SK-N-MC (cell line): ENCODE data around the gene FHAD1.
"Not testable (repeated sequence)": the region's sequence is repeated elsewhere in the genome, so short reads cannot be mapped to it uniquely, and the experiment has no call there.

Source experiments
- EZH2 ChIP-seq: fragments of 200-600 bp; sonication (generic); IDR thresholded peaks from one replicate; pipeline ENCODE4 v1.6.1; 2017; ENCODE audit warnings: antibody characterized with exemption
- FOXP2 ChIP-seq: optimal IDR thresholded peaks from 2 replicates; pipeline ENCODE3; 2011; ENCODE audit warnings: mild to moderate bottlenecking, moderate library complexity; ENCODE audit not compliant: insufficient read depth; ENCODE audit errors: extremely low read length, control extremely low read depth
- POLR2AphosphoS5 ChIP-seq: IDR thresholded peaks from 2 replicates; pipeline ENCODE4 v1.6.1; 2012; ENCODE audit warnings: mild to moderate bottlenecking, low read depth, low read length, borderline replicate concordance

- TF ChIP-seq EZH2, POLR2AphosphoS5, FOXP2: not testable (repeated sequence)
Measured at GRCh38 chr1:15379151-15379550, 132.1 kb downstream of the FHAD1 start.
